Activated CD8-positive, alpha-beta memory T cell treated with anti-CD3 and anti-CD28 coated beads for 48 hours (primary cell): ENCODE data around the gene RAD52.

ENCODE experiments used
- DNase-seq, 3 experiments: peaks; one replicate each; pipeline ENCODE4 v3.0.0-alpha.2; 2020; ENCODE audit warnings: low read depth in 2 of 3, low spot score in 2 of 3

Gene RAD52

DNA sequence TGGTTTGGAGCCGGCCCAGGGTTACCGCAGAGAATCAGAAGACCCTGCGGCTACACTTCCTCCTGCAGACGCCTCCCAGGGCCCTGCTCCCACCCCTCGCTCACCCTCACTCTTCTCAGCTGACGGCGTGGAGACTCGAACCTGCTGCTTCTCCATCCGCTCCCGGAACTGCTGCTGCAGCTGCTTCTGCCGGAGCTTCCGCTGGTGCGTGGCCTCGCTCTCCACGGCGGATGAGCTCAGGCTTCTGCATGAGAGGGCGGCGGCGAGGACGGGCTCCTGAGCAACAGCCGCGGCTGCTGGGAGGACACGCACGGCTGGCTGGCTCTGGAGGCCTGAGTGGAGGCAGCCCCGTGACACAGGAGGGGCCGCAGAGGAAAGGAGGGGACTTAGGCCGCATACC, 33.3 kb downstream of the RAD52 start:
- DNase-seq: no peak

DNA sequence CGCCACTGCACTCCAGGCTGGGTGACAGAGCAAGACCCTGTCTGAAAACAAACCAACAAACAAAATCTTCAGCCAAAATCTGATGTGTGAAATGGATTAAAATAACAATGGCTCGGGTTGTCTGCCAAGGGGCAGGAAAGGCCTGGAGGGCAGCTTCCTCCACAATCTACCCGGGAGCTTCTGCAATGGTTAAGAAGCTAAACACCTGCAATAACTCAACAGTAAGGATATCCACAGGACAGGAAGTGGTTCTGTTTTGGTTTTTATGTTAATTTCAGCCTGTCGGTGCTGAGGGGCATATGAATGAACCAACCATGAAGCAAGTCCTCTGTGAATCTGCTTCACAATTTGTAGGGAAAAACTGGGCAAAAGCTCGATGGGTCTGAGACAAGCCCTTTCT, 34.4 kb downstream of the RAD52 start:
- no peak for DNase-seq

DNA sequence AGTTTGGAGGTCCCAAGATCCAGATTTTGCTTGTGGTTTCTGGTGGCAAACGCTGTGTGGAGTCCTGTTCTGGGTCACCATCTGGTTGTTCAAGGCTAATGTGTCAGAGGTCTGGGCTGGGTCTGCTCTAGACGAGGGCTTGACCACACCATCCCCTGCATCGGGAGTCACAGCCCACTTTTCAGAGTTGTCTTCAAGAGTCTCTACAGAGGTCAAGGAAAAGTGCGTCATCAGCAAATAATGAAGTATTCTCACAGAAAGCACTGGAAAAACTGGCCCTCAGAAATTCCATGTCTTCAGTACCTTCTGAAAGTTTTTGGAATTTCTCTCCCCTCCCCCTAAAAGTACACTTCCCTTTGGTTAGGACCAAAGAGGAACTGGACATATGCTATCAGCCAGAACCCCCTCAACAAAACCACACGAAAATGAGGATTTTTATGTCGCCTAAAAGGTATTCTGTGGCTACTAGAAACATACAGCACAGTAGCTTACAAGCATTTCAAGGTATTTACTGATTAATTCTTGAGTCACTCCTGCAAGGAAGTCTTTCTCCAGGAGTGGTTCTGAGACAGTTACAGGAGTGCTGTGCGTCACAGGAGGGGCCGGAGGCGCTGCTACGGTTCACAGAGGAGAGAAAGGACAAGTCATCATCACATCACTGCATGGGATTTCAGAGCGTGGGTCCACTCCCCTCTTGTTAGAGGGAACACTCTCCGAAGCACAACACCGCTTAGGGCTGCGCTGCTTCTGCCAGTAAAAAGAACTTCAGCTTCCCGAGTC, 35.4 kb downstream of the RAD52 start:
- no peak for DNase-seq

DNA sequence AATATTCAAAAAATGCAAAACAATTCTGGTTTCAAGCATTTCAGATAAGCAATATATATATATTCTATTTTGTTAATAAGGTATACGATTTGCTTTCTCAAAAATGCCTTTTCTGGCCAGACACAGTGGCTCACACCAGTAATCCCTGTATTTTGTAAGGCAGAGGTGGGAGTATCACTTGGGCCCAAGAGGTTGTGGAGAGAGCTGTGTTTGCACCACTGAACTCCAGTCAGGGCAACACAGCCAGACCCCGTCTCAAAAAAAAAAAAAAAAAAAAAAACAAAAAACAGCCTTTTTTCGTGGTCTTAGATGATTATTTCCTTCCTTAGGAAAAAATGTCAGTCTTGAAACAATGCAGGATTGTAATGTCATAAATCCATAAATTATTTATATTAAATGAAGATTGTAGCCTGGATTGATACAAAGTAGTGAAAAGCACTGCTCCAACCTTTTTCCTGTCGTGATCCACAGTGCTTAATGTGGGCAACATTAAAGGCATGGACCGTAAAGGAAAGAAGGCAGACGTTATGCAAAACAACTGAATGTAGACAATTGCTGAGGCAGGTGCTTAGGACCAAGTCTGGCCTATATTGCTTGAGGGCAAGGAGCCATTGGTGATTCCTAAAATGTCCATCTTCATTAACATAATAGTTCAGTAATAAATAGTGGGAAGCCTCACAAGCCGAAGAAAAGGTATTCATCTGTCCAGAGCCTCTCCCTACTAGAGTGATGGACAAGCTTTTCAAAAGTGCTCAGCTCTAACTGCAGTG, 36.8 kb downstream of the RAD52 start:
- DNase-seq: no peak

DNA sequence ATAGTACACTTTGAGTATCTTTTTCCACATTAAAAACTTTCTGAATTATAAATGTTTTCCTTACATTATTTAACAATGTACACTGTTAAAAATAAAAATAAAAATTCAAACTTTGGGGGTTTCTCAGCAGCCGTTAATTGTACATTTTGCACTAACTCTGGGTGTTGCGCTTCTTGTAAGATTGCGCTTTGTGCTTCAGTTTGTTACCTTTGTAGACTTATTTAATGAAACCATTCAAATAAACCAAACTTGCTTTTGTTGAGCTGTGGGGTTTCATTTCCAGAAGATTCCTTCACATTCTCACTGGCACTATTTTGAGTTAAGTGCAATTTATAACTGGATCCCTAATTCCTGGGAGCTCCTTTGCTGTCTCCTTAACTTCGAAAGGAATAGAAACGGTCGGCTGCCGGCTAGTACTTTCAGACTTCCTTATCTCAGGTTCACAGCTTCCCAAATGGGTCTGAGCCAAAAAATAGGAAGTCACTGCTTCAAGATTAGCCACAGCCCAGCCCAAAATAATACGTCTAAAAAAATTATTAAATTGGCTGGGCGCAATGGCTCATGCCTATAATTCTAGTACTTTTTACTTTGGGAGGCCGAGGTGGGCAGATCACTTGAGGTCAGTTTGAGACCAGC, 38.2 kb downstream of the RAD52 start:
- DNase-seq: no peak

DNA sequence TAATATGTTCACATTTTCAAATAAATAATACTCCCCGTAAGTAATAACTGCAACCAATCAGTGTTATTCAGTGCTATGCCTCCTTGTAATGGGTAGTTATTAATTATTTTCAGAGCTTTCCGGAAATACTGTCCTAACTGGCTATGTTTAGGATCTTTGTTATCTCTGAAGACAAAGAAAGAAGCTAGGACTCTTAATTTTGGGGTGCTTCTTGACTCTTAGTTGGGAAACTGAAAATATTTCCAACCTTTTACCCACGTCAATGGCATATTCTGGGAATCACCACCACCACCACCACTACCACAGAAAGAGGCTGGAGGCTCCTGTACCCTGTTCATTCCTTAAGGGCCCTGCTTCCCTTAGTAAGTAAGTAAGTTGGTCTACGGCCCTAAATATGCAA, 39.1 kb downstream of the RAD52 start:
- no peak for DNase-seq

DNA sequence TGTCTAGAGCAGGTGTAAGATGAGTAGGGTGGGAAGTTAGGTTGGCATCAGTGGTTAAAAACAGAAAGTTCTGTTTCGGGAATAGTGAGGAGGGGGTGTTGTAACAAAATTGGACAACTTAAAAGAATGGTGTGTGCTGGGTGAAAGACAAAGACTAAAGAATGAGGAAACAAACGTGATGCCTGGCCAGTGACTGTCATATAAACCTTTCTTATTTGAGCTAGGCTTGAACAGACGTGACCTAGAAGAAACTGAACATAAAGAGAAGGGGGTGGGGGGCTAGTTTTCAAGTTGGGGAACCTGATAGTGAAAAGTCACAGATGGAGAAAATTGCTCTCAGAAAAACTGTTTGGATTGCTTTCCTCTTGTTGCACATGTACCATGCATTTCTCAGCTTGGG, 39.6 kb downstream of the RAD52 start:
- DNase-seq: no peak

DNA sequence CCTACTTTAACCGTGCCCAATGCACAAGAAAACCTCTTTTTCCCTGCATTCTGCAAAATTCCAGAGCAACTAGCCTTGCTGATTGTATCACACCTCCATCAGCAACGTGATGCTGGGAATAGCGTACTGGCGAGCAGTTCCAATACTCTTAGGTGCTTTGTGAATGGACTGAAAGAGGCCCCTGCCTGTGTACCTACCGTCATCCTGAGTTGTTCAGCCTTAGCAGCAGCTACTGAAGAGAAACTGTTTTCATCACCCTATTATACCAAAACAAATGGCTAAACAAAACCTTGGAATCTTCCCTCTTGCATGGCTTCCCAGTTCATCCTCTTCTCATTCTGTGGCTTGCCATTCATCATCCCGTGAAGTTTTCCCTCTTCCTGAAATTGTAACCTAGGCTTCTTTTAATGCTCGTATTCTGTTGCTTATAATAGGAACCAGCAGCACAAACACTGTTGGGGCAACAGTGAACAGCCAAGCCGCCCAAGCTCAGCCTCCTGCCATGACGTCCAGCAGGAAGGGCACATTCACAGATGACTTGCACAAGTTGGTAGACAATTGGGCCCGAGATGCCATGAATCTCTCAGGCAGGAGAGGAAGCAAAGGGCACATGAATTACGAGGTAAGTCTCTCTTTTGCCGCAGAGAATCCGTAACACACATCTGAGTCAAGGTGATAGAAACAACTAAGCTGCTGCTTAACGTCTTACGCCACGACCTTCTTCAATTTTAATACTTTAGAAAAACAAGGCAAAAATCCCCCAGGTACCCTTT, 41.9 kb downstream of the RAD52 start:
- DNase-seq: no peak

DNA sequence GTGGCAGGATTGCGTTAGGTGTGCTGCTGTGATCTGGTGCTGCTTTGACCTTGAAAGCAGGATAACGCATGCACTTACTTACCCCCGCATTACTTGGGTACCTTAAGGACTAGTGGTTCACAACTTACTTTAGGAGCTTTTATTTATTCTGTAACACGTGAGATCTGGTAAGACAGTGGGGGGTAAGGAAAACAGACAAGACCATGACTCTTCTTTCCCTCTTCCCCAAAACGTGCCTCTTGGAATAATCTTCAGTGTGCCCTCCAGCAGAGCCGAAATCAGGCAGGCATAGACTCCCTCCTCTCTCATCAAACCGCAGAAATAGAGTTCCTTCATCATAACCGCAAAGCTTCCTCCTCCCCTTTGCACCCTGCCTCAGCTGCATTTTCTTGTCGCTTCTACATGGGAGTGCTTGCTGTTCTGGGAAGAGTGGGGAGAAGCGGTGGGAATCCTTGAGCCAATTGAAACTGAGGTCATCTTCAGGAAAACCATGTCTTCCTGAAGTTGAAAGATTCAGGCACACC, 43.4 kb downstream of the RAD52 start:
- DNase-seq: no peak

DNA sequence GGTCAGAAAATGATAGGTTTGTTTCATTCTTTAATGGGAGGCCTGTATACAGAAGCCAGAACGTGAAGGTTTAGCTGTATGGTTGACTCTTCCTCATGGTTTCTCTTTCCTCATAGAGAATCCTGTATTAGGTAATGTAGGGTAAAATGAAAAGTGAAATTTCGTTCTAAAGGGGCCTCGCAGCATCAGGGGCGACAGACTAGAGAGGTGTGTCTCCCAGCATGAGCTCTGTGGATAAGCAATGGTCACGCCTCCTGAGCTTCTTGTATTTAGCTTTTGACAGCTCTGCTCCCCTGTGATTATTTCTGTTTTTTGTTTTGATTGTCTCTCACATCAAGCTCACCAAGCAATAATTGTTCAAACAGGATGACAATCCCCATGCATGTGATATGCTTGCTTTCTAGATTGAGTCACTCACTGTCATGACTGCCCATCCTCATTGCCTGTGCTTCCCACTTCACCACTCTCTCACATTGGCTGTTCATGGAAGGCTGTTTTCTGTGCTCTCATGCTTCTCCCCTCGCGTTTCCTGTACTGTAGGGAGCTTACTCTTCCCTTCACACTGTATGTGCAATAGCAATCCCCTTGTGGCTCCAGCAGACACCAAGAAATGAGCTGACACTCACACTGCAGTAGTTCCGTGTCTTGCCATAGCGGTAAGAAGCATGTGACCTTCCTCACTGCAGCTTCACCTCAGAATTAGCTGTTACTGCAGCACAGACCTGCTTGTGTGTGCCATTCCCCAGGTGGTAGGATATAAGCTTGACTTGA, 44.0 kb downstream of the RAD52 start:
- DNase-seq: no peak

DNA sequence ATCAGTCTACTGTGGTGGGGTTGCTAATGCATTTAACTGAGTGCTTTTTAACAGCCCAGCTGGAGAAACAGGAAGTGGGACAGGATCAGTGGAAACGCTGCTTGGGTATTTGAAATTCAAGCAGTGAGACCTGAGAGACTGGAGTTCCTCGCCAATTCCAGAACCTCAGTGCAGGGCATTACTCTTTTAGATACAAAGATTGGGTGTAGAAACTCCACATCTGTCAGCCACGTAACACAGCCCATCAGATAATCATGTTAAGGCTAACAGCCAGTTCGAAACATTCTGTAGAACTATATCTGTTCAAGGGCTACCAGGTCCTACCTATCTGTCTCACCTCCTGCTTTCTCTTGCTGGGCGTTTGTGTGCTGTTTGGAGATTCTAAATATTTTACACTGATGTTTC, 45.5 kb downstream of the RAD52 start:
- DNase-seq: no peak

DNA sequence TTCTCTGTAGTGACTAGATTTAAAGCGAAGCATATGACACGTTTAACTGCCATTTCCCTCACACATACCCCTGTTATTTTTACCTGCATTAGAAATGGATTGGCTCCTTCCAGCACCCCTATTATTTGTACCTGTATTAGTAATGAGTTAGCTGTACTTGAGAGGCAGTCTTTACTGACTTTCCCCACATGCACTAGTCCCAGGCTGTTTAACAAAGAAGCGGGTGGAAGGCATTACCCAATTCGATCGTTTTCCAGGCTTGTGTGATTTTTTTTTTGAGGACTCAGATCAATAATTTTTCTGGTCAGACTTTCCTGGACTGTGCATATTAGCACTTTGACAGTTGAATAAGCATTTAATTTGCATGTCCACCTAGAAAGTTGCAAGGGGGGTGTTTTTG, 46.4 kb downstream of the RAD52 start:
- no peak for DNase-seq

DNA sequence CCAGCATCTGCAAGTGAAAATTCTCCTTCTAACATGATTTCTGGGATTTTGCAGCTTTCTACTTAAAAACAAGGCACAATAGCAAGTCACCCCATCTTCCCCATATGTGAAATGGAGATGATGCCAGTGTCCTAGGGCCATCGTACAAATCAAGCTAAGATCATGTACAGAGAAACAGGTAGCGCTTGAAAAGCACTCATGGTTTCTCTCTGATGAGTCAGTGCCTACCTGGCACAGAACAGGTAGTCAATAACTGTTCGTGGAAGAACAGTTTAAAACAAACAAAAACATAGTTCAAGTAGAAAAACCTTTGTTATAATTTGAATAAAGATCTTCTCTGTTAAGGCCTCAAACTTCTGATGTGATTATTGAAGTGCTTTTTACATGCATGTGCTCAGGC, 46.9 kb downstream of the RAD52 start:
- DNase-seq: no peak

DNA sequence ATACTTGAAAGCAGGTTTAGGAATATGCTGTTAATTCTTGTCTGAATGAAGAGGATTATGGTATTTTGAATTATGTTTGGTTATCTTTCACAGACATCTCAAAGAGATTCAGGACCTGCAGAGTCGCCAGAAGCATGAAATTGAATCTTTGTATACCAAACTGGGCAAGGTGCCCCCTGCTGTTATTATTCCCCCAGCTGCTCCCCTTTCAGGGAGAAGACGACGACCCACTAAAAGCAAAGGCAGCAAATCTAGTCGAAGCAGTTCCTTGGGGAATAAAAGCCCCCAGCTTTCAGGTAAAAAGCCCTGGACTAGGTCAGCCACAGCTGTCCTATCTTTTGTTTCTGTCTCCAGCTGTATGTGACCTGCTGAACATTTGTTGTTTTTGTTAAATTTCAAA, 52.1 kb downstream of the RAD52 start:
- DNase-seq: no peak

DNA sequence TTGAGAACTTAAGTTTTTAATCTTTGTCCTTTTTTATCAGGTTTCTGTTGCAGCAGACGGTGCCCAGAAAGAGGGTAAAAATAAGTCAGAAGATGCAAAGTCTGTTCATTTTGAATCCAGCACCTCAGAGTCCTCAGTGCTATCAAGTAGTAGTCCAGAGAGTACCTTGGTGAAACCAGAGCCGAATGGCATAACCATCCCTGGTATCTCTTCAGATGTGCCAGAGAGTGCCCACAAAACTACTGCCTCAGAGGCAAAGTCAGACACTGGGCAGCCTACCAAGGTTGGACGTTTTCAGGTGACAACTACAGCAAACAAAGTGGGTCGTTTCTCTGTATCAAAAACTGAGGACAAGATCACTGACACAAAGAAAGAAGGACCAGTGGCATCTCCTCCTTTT, 53.5 kb downstream of the RAD52 start:
- no peak for DNase-seq

DNA sequence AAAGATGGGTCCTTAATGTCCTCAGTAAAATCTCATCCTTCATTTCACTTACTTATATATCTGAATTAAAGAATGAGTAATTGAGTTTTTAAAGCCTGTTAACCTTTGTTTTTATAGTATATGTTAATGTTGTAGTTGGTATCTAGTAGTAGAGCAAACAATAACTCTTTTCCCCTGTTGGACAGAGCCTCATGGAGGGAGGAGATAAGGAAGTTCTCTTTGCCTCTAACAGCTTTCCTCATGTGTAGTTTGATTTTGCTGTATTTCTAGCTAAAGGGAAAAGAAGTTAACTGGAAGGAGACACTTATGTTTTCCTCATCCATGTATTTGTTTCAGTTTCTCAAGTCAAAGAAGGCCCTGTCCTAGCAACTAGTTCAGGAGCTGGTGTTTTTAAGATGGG, 55.3 kb downstream of the RAD52 start:
- DNase-seq: no peak

DNA sequence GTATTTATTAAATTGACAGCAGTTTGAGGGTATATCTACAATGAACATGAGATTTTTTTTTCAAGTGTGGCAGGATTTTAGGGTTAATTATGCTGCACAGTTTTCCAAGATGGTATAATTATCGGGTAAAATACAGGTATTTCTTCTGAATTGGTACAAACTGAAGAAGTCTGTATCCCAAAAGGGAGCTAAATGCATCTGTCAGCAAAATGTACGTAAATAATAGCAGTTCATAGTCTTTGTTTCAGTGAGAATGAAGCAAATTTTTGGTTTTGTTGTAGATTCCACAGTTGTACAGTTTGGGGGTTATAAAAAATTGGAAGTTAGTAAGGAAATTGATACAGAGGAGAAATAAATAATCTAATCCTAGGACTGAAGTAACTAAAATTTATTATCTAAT, 63.3 kb downstream of the RAD52 start:
- DNase-seq: no peak

DNA sequence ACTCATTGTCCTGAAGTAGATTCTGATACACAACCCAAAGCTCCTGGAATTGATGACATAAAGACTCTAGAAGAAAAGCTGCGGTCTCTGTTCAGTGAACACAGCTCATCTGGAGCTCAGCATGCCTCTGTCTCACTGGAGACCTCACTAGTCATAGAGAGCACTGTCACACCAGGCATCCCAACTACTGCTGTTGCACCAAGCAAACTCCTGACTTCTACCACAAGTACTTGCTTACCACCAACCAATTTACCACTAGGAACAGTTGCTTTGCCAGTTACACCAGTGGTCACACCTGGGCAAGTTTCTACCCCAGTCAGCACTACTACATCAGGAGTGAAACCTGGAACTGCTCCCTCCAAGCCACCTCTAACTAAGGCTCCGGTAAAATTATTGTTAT, 63.8 kb downstream of the RAD52 start:
- no peak for DNase-seq

DNA sequence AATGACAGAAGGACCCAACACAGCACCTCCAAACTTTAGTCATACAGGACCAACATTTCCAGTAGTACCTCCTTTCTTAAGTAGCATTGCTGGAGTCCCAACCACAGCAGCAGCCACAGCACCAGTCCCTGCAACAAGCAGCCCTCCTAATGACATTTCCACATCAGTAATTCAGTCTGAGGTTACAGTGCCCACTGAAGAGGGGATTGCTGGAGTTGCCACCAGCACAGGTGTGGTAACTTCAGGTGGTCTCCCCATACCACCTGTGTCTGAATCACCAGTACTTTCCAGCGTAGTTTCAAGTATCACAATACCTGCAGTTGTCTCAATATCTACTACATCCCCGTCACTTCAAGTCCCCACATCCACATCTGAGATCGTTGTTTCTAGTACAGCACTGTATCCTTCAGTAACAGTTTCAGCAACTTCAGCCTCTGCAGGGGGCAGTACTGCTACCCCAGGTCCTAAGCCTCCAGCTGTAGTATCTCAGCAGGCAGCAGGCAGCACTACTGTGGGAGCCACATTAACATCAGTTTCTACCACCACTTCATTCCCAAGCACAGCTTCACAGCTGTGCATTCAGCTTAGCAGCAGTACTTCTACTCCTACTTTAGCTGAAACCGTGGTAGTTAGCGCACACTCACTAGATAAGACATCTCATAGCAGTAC, 64.6 kb downstream of the RAD52 start:
- DNase-seq: no peak

DNA sequence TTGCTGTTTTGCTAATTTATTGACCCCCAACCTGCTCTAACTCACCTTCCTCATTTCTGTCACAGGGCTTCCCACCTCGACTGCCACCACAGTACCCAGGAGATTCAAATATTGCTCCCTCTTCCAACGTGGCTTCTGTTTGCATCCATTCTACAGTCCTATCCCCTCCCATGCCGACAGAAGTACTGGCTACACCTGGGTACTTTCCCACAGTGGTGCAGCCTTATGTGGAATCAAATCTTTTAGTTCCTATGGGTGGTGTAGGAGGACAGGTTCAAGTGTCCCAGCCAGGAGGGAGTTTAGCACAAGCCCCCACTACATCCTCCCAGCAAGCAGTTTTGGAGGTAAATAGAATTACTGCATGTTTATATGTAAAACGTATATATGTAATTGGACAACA, 68.8 kb downstream of the RAD52 start:
- no peak for DNase-seq
